BJ (cell line): Measurements from ENCODE around the gene STX18. TPM values are rescaled to one million over a fixed set of nuclear protein-coding genes. Genes with fewer than 3 reads are reported as not detected.

ENCODE experiments used
- CTCF ChIA-PET: fragments of 350-600 bp; formaldehyde crosslinking; extraction: SDS; loops from one replicate; lab custom pipeline; 2021; ENCODE audit warnings: antibody characterized with exemption, inconsistent platforms; lab: Yijun Ruan, JAX
- POLR2A ChIA-PET: fragments of 300-600 bp; sonication (Branson Sonifier 250); formaldehyde crosslinking; extraction: SDS; loops from one replicate; lab custom pipeline; 2021; ENCODE audit warnings: antibody characterized with exemption; lab: Charles Lee
- DNase-seq: peaks from one replicate; pipeline ENCODE4 v3.0.0-alpha.2; 2011; ENCODE audit warnings: low read depth
- H3K27me3 ChIP-seq: 2 replicates; pipeline ENCODE4 v1.6.0; 2011; ENCODE audit warnings: low read length; ENCODE audit not compliant: control insufficient read depth, insufficient read depth
- H3K36me3 ChIP-seq: 2 replicates; pipeline ENCODE4 v1.5.1; 2011; ENCODE audit warnings: low read length; ENCODE audit not compliant: control insufficient read depth, insufficient read depth
- H3K4me3 ChIP-seq: 2 replicates; pipeline ENCODE4 v1.5.1; 2011; ENCODE audit warnings: low read depth, mild to moderate bottlenecking, control low read depth, low read length
- CTCF ChIP-seq: IDR thresholded peaks from 2 replicates; pipeline ENCODE4 v1.5.1; 2011; ENCODE audit warnings: low read depth, mild to moderate bottlenecking, control low read depth, inconsistent platforms, low read length, moderate library complexity; ENCODE audit not compliant: insufficient read depth
- polyA plus RNA-seq: library from polyadenylated mRNA; depleted of rRNA; stranded (reverse); fragments of >200 nt; gene quantifications from 2 replicates; pipeline ENCODE4 v1.2.3, GENCODE V29; 2011; rRNA removed

STX18 gene
- polyA plus RNA-seq, 1 experiment: 35.6 TPM

GRCh38 chr4:4377191-4377590 is 164.7 kb downstream of the STX18 start:
- DNase-seq: no peak
- ChIA-PET CTCF (no interaction called here), POLR2A (no interaction called here)
- Histone ChIP-seq H3K36me3 (no peaks in the 10 kb centered on the region), H3K27me3 (peaks cover 19% of the 10 kb centered on the region), H3K4me3 (no peak overlapping the region)
- TF ChIP-seq CTCF: no peak

DNA sequence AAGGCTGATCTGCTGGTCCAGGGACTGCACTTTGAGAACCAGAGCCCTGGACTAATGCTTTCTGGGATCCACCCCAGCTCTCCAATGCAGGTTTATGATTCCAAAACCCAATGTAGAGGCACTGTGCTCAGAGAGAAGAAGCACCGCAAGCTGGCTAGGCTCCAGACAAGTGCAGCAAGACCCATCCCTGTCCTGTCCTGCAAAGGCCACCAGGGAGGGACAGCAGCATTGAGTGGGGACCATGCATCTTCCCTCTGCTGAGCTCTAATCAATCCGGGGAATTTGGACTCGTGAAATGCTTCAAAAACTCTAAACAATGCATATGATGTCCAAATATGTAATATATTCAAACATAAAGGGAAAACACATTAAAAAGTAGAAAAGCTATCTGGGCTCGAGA is 165.8 kb downstream of the STX18 start:
- ChIA-PET POLR2A (no interaction called here), CTCF (interaction anchor here (1.3 kb wide), 1 partner anchor 9 kb away, joined by 4 read pairs; no protein-coding TSS in a partner anchor)
- peaks cover 20% of the 10 kb centered on the region for H3K27me3 ChIP-seq
- no peaks in the 10 kb centered on the region for H3K36me3 ChIP-seq
- H3K4me3 ChIP-seq: no peak overlapping the region
- TF ChIP-seq CTCF: no peak
- DNase-seq: no peak

- Histone ChIP-seq H3K36me3 (no peaks in the 10 kb centered on the region), H3K4me3 (no peak overlapping the region), H3K27me3 (peaks cover 16% of the 10 kb centered on the region)
- POLR2A ChIA-PET: no interaction called here
- CTCF ChIA-PET: no interaction called here
- no peak for DNase-seq
- TF ChIP-seq CTCF: no peak
These were observed 167.3 kb downstream of the STX18 start for GRCh38 chr4:4374388-4375098.

Other genes starting within 250 kb of the STX18 start
- gene NSG1, start 154.9 kb downstream of the STX18 start, polyA plus RNA-seq: 0.17 TPM in 1 of 2 replicates, not detected in the other